Measurements from ENCODE around the gene WWC2.

DNA sequence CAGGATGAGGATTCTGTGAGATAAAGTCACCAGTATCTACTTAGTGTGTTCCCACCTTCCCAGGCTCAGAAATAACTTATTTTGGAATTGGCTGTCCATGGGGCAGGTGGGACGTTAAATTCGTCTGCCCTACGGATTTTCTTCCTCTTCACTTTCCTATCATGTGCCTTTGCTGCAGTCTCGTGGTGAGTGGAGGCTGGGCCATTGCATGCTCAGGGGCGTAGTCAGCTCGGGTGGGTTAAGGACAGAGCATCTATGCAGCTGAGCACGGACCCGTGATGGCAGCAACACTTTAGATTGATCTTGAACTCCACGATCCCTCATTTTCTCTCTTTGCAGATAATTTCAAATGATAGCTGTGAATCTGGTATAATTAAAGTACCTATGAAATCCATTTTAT is 169.5 kb downstream of the WWC2 start:
- no peak for TF ChIP-seq GATA1 (IDR thresholded peaks at IDR 0.05; ENCODE audit: low read depth, low read length)
- no peak for TF ChIP-seq POLR2A (IDR thresholded peaks at IDR 0.05; ENCODE audit: low read length)

Measured in erythroblast (primary cell).